HS-5 (cell line): ENCODE results near the gene ILF2.

ENCODE experiments used
- DNase-seq: peaks from one replicate; pipeline ENCODE4 v3.0.0-alpha.2; 2012; ENCODE audit warnings: low read depth

ILF2 gene

DNA sequence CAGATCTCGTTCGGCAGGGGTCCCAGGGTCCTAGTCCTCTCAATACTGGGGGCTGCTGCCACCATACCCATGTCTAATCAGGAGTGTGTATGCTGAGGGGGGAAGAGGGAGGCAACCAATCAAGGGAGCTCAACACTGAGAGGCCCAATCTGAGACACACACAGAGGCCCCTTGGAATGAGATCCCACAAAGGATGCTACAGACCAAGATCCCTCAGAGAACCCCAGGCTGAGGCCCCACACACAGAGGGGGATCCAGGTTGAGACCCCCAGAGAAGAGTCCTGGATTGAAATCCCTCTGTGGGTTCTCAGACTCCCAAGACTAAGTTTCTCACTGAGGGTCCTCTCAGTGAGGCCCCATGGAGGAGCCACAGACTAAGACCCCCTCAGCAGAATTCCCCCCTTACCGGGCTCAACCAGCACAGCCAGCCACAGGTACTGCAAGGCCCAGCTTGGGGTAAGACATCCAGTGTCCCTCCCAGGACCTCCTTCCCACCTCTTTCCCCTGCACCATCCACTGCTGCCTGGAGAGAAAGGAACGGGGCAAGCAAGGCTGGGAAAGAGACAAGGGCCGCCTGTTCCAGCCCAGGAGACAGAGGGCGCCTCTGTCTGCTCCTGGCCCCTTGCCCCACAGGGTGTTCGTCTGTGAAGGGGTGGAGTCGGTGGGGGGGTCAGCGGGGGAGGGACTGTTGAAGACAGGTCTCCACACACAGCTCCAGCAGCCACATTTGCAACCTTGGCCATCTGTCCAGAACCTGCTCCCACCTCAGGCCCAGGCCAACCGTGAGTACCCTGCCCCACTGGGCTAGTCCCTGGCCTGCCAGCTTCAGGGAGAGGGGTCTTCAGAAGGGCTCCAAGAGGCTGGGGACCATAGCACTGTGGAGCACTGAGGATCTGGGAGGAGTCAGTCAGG, 42.8 kb downstream of the ILF2 start, which contains the start of gene S100A1:
S100A1 (plus strand) TSS at position 720 of the 912 bp plus-strand sequence. CDS start 2,088 bp downstream, outside the sequence.
- DNase-seq = no peak

DNA sequence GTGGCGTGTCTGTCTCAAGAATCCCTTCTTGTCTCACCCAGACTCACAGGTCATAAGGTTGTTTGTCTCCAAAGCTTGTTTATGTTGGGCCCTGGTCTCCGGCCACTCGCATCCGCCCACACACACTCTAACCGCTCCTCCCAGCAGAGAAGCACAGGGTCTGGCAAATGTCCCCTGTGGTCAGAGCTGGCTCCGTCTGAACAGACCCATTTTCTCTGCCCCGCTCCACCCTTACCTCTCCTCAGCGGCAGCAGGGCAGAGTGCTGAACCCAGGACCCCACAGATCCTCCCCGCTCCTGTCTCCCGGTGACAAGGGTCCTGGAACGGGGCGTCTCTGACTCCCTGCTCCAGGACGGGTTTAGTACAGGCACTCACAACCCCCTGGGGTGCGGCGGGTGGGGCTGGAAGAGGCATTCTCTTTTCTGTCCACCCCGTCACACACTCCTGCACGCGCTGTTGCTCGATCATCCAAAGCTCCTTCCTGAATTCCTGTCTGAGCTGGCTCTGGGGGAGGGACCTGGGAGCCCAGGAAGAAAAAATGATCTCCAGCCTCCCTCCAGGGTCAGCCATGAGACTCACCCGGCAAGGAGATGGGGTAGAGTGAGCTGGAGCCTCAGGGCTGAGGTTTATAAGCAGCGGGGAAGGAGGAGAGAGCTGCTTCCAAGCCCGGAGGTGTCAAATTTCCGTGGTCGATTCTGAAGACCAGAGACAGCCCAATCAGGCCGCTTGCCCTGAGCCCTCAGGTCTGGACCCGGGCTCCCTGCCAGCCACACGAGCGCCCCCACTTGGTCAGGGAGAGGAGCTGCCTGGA, 43.7 kb downstream of the ILF2 start, which contains the start of gene S100A13:
S100A13 (minus strand) TSS at position 602 of the 811 bp plus-strand sequence. CDS start 1,033 bp downstream, outside the sequence.
- peak; percentile 77 for DNase-seq

DNA sequence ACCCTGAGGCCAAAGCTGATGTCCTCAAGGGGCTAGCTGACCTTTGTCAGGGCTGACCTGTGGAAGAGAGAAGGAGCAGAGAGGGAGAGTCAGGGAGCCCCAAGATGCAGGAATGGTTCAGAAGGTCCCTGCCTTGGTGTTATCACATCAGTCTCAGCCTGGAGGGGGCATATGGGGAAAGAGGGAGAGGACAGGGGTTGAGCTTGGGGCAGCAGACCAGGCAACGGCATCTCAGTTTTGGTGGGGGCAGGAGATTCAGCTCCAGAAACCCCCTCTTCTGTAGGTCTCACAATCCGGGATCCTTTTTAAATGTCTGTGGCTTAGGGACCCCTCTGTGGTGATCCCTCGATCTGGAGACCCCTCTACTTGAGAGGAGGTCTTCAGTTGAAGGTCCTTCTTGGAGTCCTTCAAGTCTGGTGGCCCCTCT, 44.3 kb downstream of the ILF2 start:
- DNase-seq = no peak

DNA sequence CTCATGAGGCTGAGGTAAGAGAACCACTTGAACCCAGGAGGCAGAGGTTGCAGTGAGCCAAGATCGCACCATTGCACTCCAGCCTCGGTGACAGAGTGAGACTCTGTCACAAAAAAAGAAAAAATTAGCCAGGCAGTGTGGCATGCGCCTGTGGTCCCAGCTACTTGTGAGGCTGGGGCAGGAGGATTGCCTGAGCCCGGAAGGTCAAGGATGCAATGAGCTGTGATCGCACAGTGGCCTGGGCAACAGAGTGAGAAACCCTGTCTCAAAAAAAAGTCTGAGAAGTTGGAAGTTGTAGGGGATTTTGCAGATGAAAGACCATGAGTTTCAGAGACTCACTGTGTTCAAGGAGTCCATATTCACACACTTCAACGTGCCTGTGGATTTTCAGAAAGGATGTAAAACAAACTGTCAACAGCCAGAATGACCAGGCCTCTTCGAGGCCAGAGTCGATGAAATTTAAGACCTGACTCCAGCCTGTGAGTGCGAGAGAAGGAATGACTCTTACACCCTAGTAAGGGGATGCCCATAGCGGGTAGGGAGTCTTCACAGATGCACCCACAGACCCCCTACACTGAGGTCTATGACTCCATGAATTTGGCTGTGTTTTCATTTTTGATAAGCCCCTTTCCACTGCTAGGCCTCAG, 45.7 kb downstream of the ILF2 start:
- DNase-seq = no peak

DNA sequence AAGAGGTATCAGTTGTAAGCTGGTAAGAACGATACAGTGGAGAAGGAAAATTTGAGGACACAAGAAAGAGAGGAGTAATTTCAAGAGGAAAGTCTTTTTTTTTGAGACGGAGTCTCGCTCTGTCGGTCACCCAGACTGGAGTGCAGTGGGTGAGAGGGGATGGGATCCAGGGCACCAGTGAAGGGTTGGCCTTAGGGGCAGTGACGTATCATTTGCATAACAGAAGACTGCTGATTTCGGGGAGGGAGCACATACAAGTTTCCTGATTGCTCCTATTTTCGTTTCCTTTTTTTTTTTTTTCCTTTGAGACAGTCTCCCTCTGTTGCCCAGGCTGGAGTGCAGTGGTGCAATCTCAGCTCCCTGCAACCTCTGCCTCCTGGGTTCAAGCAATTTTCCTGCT, 47.7 kb downstream of the ILF2 start:
- DNase-seq = no peak

DNA sequence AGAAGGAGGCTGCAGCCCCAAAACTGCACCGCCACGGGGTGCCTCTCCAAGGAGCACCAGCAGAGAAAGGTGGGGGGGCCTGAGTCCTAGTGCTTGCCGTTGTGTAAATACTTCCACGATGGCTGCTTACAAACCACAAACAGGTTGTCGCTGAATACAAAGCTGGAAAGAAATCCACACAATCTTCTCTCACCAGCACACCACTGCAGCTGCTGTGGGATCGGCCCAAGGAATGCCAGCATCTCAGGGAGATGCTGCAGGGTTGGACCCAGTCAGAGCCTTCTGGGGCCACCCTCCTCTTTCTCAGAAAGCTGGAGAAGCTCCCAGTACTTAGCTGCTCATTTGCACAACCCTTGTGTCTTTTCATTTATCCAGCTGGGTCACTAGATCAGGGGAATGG, 51.6 kb downstream of the ILF2 start:
- no peak for DNase-seq

DNA sequence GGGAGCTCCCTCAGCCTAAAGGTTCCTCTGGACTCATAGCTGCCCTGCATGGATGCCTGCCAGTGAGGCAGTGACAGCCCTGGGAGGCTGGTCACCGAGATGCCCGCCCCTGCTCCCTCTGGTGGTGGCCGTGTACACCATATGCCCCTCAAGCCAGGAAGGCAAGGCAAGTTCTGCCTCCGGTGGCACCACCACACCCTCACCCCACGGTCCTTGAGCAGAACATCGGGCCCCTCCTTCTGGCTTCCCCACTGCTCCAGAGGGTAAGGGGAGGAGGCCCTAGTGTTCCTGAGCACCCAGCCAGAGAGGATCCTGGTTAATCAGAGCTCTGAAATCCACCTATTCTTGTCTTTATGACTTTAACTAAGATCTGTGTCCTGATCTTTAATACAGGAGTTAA, 53.1 kb downstream of the ILF2 start:
- no peak for DNase-seq

DNA sequence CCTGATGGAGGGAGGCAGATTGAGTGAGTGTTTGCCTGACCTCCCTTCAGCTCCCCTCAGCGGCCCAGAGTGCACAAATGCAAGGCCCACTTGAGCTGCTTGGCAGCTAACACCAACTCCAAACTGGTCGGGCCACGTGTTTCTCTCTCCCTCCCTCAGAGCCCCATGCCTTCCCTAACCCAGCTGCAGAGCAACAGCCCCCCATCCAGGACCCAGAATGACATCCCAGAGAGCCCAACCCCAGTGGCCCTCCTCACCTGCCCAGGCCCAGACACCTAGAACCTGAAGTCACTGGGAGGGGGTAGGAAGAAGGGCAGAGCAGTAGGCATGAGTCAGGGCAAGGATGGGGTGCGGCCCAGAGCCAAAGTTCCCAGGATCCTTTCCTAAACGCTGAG, 53.9 kb downstream of the ILF2 start:
- no peak for DNase-seq

DNA sequence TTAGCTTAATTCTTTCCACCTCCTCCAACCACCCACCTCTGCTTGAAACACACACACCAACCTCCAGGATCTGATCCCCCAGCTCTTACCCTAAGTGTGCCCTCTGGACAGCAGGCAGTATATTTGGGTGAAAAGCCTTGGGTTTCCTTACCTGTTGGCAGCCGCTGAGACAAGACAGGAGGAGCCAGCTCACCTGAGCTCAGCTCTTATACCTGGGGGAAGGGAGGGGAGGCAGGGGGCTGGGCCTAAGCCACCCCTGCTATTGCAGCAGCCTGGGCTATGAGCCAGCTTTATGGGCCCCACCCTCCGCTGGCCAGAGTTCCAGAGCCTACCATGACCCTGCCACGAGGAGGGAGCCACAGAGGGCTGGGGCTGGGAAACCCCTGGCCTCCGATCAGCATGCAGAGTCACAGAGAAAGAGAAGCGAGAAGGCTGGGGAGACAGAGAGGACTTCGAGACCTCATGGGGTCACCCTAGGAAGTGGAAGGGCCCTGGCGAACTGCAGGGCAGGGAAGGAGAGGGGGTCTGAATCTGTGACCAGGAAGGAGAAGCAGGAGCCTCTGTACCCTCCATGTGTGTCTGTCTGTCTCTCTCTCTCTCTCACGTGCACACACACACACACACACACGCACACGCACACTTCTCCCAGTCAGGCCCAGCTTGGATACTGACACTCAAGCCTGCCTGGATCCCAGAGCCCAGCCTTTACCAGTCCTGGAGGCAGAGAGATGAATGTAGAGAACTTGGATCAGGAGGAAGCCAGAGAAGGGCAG, 54.5 kb downstream of the ILF2 start, which contains the start of gene S100A14:
S100A14 (minus strand) TSS at position 182 of the 773 bp plus-strand sequence. CDS start 467 bp downstream, outside the sequence.
- no peak for DNase-seq

DNA sequence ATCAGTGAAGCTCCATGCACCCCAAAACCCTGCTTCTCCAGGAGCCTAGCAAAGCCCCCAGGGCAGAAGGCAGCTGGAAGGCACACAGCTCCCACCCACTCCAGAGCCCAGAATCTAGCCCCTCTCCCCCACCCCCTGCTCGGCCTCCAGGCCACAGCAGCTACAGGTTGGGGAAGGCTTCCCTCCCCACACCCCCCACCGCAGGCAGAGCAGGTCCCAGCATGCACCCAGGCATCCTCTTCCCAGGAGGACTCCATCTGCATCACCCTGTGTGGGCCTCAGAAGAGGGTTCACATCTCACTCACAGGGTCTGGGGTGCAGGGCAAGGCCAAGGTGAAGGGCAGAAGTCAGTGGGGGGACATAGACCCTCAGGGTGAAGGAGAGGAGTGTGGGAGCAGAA, 55.4 kb downstream of the ILF2 start:
- DNase-seq = no peak

DNA sequence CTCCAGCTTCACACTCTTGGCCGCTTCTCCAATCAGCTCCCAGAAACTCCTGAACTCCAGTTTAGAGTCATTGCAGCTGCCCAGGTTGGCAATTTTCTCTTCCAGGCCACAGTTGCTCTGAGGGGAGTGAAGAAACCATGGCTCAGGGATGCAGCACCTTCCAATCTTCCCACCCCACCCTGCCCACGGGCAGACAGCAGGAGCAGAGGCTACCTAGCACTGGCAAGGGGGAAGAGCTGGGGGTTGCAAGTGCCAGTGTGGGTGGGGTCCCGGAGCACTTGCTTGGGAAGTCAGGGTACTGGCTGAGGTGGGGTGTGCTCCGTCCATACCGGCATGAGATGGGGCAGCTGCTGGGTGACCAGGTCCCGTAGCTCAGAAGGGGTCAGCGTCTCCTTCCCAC, 55.9 kb downstream of the ILF2 start:
- no peak for DNase-seq

DNA sequence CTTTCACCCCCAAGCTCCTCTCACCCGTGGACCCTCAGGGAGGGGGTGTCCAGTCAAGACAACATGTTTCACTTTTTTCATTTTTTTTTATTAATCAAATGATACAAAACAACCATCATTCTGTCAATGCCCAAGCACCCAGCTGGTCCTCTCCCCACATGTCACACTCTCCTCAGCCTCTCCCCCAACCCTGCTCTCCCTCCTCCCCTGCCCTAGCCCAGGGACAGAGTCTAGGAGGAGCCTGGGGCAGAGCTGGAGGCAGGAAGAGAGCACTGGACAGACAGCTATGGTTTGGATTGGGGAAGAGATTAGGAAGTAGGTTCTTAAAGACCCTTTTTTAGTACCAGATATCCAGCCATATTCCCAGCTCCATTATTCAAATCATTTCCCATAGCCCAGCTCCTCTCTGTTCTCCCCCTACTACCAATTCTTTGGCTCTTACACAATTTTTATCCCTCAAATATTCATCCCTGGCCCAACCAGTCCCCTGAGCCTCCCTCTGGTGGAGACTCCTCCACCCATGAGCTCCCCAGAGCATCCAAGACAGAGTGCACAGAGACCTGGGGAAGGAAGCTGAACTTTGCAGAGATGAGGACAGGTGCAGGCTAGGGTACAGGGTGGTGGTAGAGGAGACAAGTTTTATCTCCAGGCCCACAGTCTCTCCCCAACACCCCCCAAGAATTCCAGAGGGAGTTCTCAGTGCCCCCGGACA, 56.4 kb downstream of the ILF2 start:
- no peak for DNase-seq

DNA sequence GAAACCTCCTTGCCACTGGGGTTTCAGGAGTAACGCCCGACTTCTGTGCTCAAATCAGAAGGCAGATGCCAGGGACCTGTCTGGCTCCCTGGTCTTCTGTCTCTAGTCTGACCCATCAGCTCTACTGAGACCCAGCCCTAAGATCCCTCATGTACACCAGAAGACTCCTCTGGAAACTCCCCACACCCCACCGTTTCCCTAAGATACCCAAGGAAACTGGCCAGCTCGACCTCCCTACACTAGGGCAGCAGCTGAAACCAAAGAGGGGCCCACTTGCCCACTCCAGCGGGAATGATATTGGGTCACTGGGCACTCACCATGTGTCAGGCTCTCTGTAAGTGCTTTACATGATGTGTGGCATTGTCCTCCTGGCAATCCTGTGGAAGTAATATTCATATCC, 57.4 kb downstream of the ILF2 start:
- DNase-seq = no peak

DNA sequence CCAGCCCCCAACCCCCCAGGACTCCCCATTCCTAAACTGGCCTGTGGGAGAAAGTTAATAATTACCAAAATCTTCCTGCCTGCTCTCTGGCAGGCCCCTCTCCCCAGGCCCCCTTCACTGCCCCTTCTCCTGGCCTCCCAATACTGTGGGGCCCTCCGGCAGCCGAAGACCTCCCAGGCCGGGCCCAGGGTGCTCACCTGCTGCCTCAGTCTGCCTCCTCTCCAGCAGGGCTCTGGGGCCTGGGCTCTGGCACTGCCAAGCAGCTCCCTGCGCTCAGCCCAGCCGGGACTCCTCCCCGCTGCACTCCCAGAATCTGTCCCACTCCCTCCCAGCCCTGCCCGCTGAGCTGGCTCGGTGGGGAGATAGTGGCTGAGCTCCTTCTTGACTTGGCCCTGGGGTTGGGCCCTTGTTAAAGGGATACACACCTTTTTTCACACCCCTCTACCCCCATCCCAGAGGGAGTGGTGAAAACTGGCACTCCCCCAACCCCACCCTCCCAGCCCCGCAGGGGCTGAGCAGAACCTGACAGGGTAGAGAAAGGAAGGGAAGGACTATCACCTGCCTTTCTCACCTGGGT, 58.0 kb downstream of the ILF2 start, which contains the start of gene S100A16:
S100A16 (minus strand) TSS at position 383 of the 577 bp plus-strand sequence. CDS start 4,986 bp downstream, outside the sequence.
- no peak for DNase-seq

DNA sequence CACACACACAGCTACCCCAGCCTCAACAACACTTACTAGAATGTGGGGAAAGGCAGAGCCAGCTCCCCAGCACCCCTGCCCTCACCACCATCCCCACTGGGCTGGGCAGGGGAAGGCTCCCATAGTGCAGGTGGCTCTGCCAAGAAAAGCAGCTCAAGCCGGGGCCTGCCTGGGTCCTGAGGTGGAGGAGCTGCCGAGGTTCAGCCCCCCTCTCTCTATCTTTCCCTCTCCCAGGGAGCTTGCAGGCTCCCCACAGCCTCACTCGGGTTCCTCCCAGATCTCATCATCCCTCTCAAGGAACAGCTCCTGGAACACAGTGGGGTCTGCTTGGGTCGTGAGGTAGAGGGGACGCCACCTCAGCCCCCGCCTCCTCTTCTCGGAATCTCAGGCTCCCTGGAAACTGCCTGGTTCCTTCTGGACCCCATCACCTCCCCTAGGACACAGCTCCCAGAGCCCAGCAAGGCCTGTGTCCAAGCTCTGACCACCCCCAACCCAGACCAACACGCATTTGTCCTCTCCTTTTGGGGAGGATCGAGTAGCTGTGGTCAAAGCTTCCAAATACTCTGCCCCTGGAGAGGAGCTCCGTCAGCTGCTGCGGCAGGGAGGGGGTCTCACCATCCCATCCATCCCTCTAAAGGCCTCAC, 58.6 kb downstream of the ILF2 start:
- DNase-seq = no peak
